K562 (cell line): Measurements from ENCODE around the gene KIF17. TPM values are rescaled to one million over a fixed set of nuclear protein-coding genes. Genes with fewer than 3 reads are reported as not detected.

Experiments used
- ATAC-seq: fragments of 200-7000 bp; cut with Tn5 transposase; 3 replicates; pipeline ENCODE4 v1.9.1; 2020; ENCODE audit warnings: moderate library complexity
- BruUV-seq: library from RNA; stranded (reverse); fragments of 400-500 nt; replicated peaks from 2 replicates; lab custom pipeline; 2021; lab: Mats Ljungman, UMichigan
- CTCF ChIA-PET: fragments of 300-600 bp; formaldehyde crosslinking; extraction: SDS; loops from one replicate; lab custom pipeline; 2021; ENCODE audit warnings: low intra/inter-chr PET ratio; lab: Yijun Ruan, JAX
- POLR2A ChIA-PET: fragments of 300-600, 350-650 bp; sonication (Branson Sonifier 250); formaldehyde crosslinking; extraction: SDS; loops from one replicate; lab custom pipeline; 2021; ENCODE audit warnings: antibody characterized with exemption, inconsistent platforms; lab: Yijun Ruan, JAX
- DNase-seq, 4 experiments: peaks; one replicate each; pipeline versions ENCODE4 v3.0.0 to v3.0.0-alpha.2; 2011 to 2018; ENCODE audit warnings: low spot score in 3 of 4, mixed read lengths in 3 of 4; ENCODE audit errors: extremely low read depth in 1 of 4
- FAIRE-seq: peaks from 2 replicates; lab custom pipeline; 2011; peaks lifted over from hg19 to GRCh38; lab: Jason Lieb, UNC
- H2AFZ ChIP-seq: 2 replicates; pipeline ENCODE4 v1.6.0; 2011; ENCODE audit warnings: low read depth, low read length, control low read depth, inconsistent platforms
- H3K27ac ChIP-seq: fragments of 200-600 bp; 3 replicates; pipeline ENCODE4 v1.8.0; 2011; ENCODE audit warnings: low read depth, mild to moderate bottlenecking, control low read depth, inconsistent platforms, low read length, moderate library complexity, mixed read lengths; ENCODE audit errors: extremely low read depth
- H3K27me3 ChIP-seq, 2 experiments: fragments of 300-600 bp in 1 of 2; 2 replicates in 1 of 2; 3 replicates in 1 of 2; pipeline versions ENCODE4 v1.6.0 to v1.8.0; 2011; ENCODE audit warnings: inconsistent platforms in 2 of 2, low read length in 2 of 2, mild to moderate bottlenecking in 1 of 2, mixed read lengths in 1 of 2, moderate library complexity in 1 of 2; ENCODE audit not compliant: control insufficient read depth in 2 of 2, insufficient read depth in 2 of 2
- H3K36me3 ChIP-seq: fragments of 300-600 bp; 3 replicates; pipeline ENCODE4 v1.8.0; 2011; ENCODE audit warnings: mild to moderate bottlenecking, low read length, inconsistent platforms; ENCODE audit not compliant: control insufficient read depth, insufficient read depth
- H3K4me1 ChIP-seq, 2 experiments: fragments of 200-600 bp in 1 of 2; replicated peaks in 1 of 2; 2 replicates in 1 of 2; 3 replicates in 1 of 2; pipeline versions ENCODE4 v1.5.1 to v1.8.0; 2011; ENCODE audit warnings: inconsistent platforms in 2 of 2, low read length in 2 of 2, mild to moderate bottlenecking in 1 of 2, mixed read lengths in 1 of 2, moderate library complexity in 1 of 2; ENCODE audit not compliant: control insufficient read depth in 2 of 2, insufficient read depth in 2 of 2
- H3K4me2 ChIP-seq: 2 replicates; pipeline ENCODE4 v1.6.1; 2011; ENCODE audit warnings: low read length, control low read depth, inconsistent platforms, mixed read lengths; ENCODE audit not compliant: insufficient read depth
- H3K4me3 ChIP-seq: fragments of 200-600 bp; sonication (generic), shearing (Covaris generic); 2 replicates; pipeline ENCODE4 v1.5.1; 2016; ENCODE audit warnings: control low read depth, inconsistent platforms
- H3K79me2 ChIP-seq: fragments of 200-600 bp; 3 replicates; pipeline ENCODE4 v1.8.0; 2011; ENCODE audit warnings: low read length, inconsistent platforms; ENCODE audit not compliant: control insufficient read depth, insufficient read depth
- H3K9ac ChIP-seq, 2 experiments: 2 replicates each; pipeline versions ENCODE4 v1.6.0 to v1.6.1; 2011; ENCODE audit warnings: low read depth in 2 of 2, low read length in 2 of 2, control low read depth in 1 of 2, inconsistent platforms in 1 of 2, mild to moderate bottlenecking in 1 of 2, mixed read lengths in 1 of 2; ENCODE audit not compliant: insufficient read depth in 1 of 2
- H3K9me1 ChIP-seq: one replicate; pipeline ENCODE4 v1.6.0; 2011; ENCODE audit warnings: inconsistent platforms, mild to moderate bottlenecking, low read length, moderate library complexity; ENCODE audit not compliant: control insufficient read depth, insufficient read depth
- H3K9me3 ChIP-seq: replicated peaks from 2 replicates; pipeline ENCODE4 v1.5.1; 2011; ENCODE audit warnings: low read depth, low read length, inconsistent platforms; ENCODE audit not compliant: control insufficient read depth, insufficient read depth
- H4K20me1 ChIP-seq: replicated peaks from 2 replicates; pipeline ENCODE4 v1.6.1; 2011; ENCODE audit warnings: low read length, inconsistent platforms, mixed read lengths; ENCODE audit not compliant: control insufficient read depth, insufficient read depth
- CBFA2T3 ChIP-seq: fragments of 450-650 bp; IDR thresholded peaks from 2 replicates; pipeline ENCODE4 v1.6.1; 2017
- ESRRB ChIP-seq: fragments of 250-450 bp; sonication (Bioruptor Pico); IDR thresholded peaks from 2 replicates; pipeline ENCODE4 v1.5.0; 2020; ENCODE audit warnings: mild to moderate bottlenecking, moderate library complexity, borderline replicate concordance
- GABPB2 ChIP-seq: fragments of 250-450 bp; sonication (Bioruptor Pico); conservative IDR thresholded peaks from 2 replicates; pipeline ENCODE4 v1.5.1; 2021; ENCODE audit warnings: mild to moderate bottlenecking
- KAT2B ChIP-seq: IDR thresholded peaks from one replicate; pipeline ENCODE4 v1.6.1; 2012; ENCODE audit warnings: low read depth, mild to moderate bottlenecking, control low read depth, inconsistent platforms, low read length, moderate library complexity
- KLF1 ChIP-seq: fragments of 450-650 bp; IDR thresholded peaks from 2 replicates; pipeline ENCODE4 v1.6.1; 2016; ENCODE audit warnings: missing genetic modification characterization, missing compliant biosample characterization
- LARP7 ChIP-seq: fragments of 450-650 bp; IDR thresholded peaks from 2 replicates; pipeline ENCODE4 v1.6.1; 2016
- POLR2H ChIP-seq: IDR thresholded peaks from 2 replicates; pipeline ENCODE4 v1.6.1; 2016; ENCODE audit warnings: missing genetic modification characterization, low read depth, mild to moderate bottlenecking, control low read depth, missing compliant biosample characterization, moderate library complexity
- RFX1 ChIP-seq: fragments of 450-650 bp; IDR thresholded peaks from 2 replicates; pipeline ENCODE4 v1.6.1; 2016; ENCODE audit warnings: mild to moderate bottlenecking, moderate library complexity
- ZFX ChIP-seq: sonication (generic); formaldehyde crosslinking; IDR thresholded peaks from 2 replicates; pipeline ENCODE4 v1.8.0; 2022; ENCODE audit warnings: mild to moderate bottlenecking, missing genetic modification reagents, moderate library complexity
- WGBS: fragments of 100-300 bp; shearing (Covaris generic); methylation state at CpG from one replicate; pipeline ENCODE4 v1.1.6; 2016; ENCODE audit warnings: low coverage, mixed read lengths; ENCODE audit not compliant: insufficient coverage; ENCODE audit errors: missing lambda C conversion rate; 5-methylcytosine and 5-hydroxymethylcytosine counted together
- in situ Hi-C: fragments of 300-500 bp; cut with MboI; formaldehyde crosslinking; loops from 4 replicates; pipeline ENCODE4 v1.15.0; 2018; ENCODE audit warnings: inconsistent platforms, mixed read lengths
- intact Hi-C: fragments of 100-400 bp; cut with micrococcal nuclease; formaldehyde crosslinking; loops from 2 replicates; pipeline ENCODE4 v1.14.2; 2022
- polyA plus RNA-seq, 8 experiments: library from polyadenylated mRNA; depleted of rRNA in 4 of 8; stranded (reverse) in 5 of 8; unstranded in 3 of 8; fragments of >200 nt; fragmentation: Nextera tagmentation in 2 of 8; fragmentation: Illumina TruSeq in 1 of 8; extraction: Ambion mirVana in 2 of 8; extraction: Trizol in 1 of 8; gene quantifications; 2 replicates each; pipeline versions ENCODE4 v1.2.1 to v1.2.3, GENCODE V29; 2011 to 2014; ENCODE audit warnings: inconsistent platforms in 1 of 8, missing spikeins in 1 of 8
- total RNA-seq, 7 experiments: library from RNA; depleted of rRNA in 6 of 7; stranded (reverse); fragments of >200 nt in 6 of 7; fragmentation: Illumina TruSeq in 2 of 7; extraction: Trizol in 2 of 7; gene quantifications; 2 replicates each; pipeline versions ENCODE4 v1.2.1 to v1.2.3, GENCODE V29; 2011 to 2021; ENCODE audit warnings: low replicate concordance in 1 of 7
- TF ChIP-seq, protein P1 (sequence below): fragments of 450-650 bp; IDR thresholded peaks from 2 replicates; pipeline ENCODE4 v1.6.1; 2016; ENCODE audit warnings: antibody characterized with exemption
- TF ChIP-seq, protein P2 (sequence below): fragments of 450-650 bp; IDR thresholded peaks from 2 replicates; pipeline ENCODE4 v1.7.0; 2016; ENCODE audit warnings: borderline replicate concordance

The KIF17 gene
- total and polyA plus RNA-seq, 9 of the 15 experiments (the other 6 are each of a cell fraction or from before 2014, with no cell fraction given) = 0.04 to 0.47 (median 0.18) TPM; not detected in 5

DNA sequence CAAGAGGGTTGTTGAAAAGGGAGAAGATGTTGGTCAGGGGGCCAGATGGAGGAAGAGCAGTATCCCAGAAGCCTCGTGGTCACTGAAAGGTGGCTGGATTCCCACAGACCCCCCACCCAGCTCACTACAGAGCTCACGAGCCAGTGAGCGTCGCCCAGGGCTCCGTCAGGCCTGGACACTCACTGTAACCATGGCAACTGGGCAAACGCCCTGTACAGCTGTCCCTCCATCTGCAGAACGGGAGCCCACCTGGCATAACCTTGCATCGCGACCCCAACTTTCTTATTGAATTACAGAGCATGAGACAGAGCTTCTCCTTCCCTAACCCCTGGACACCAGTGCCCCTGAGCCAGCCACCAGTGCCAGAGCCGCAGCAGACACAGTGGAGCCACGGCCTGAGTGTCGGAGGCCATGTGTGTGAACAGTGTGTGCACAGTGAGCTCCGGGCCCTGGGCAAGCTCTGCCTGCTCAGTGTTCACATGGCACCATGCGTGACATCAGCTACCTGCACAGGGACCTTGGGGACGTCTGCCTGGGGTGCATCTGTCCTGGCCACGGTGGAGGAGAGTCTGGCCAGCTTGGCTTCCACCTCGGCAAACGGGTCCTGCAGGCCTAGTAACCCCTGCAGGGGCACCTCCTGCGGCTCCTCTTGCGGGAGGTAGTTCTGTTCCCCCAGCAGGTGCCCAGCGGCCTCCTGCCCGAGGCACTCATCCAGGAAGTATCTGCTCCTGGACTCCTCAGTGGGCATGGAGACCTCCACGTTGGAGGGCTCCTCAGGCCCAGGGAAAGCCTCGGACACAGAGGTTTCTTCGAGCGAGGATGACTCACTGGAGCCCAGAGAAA lies 30.7 kb downstream of the KIF17 start:
- no peak overlapping the region for H3K4me2 ChIP-seq
- ATAC-seq = peak; percentile 16; the same call in 2 of the 3 replicates
- in situ Hi-C loops = no loop called here
- no peaks in the 10 kb centered on the region for H3K9me1 ChIP-seq
- H3K9me3 ChIP-seq = no peaks in the 10 kb centered on the region
- FAIRE-seq = no peak
- no TSS peak for BruUV-seq
- no peak overlapping the region for H2AFZ ChIP-seq
- WGBS = 14% methylated on average over 26 of the region's 26 CpGs
- TF ChIP-seq RFX1 = peak; percentile 92
- TF ChIP-seq LARP7 = no peak
- ChIA-PET POLR2A (interaction anchor here (0.6 to 1.0 kb wide), 6 partner anchors 9 to 489 kb away, joined by 3 to 4 read pairs (median 3); no protein-coding TSS in a partner anchor), CTCF (no interaction called here)
- peaks cover 50 to 80% of the 10 kb centered on the region in 2 experiments for H3K27me3 ChIP-seq
- H3K36me3 ChIP-seq = no peaks in the 10 kb centered on the region
- H3K4me3 ChIP-seq = no peak overlapping the region
- no peak for DNase-seq
- H4K20me1 ChIP-seq = 0 out of 2 replicates have a peak, but pooled peaks cover 6% of the 10 kb centered on the region
- peaks cover 0 to 27% of the 10 kb centered on the region in 2 experiments; a peak in 2 of 5 replicates for H3K4me1 ChIP-seq
- no peaks in the 10 kb centered on the region for H3K79me2 ChIP-seq
- H3K9ac ChIP-seq = no peak overlapping the region
- no peak overlapping the region for H3K27ac ChIP-seq
- intact Hi-C loops = no loop called here

DNA sequence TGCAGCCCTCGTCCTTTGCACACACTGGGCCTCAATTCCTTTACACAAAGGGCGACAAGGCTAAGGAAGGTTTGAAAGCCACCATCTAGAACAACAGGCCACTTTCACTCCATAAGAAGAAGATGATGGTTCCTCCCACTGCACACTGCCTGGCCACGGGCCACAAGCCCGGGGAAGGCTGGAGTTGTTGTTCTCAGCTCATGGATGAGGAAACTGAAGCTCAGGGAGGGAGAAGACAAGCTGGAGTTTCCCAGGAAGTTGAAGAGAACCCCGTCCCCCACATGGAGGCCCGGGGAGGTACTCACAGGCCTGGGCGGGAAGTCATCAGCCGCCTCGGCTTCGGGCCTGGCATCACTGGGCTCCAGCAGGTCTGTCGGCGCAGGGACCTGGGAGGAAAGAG lies 32.1 kb downstream of the KIF17 start:
- Histone ChIP-seq H3K9me3 (no peaks in the 10 kb centered on the region), H3K4me1 (peaks cover 0 to 27% of the 10 kb centered on the region in 2 experiments; a peak in 2 of 5 replicates), H3K4me3 (no peak overlapping the region), H4K20me1 (0 out of 2 replicates have a peak, but pooled peaks cover 6% of the 10 kb centered on the region), H2AFZ (no peak overlapping the region), H3K36me3 (no peaks in the 10 kb centered on the region), H3K4me2 (no peak overlapping the region), H3K79me2 (no peaks in the 10 kb centered on the region), H3K27me3 (peaks cover 57 to 81% of the 10 kb centered on the region in 2 experiments; a peak in 4 of 5 replicates), H3K9ac (peak overlapping the region in 1 of 2 experiments; percentile 42; a peak in 1 of 4 replicates), H3K27ac (no peak overlapping the region), H3K9me1 (no peaks in the 10 kb centered on the region)
- TF ChIP-seq KLF1 (no peak), POLR2H (no peak), ESRRB (CRISPR knock-in tag) (no peak), ZFX (CRISPR knock-in tag) (no peak), KAT2B (no peak), CBFA2T3 (no peak), GABPB2 (no peak)
- TF ChIP-seq, protein P1, sequence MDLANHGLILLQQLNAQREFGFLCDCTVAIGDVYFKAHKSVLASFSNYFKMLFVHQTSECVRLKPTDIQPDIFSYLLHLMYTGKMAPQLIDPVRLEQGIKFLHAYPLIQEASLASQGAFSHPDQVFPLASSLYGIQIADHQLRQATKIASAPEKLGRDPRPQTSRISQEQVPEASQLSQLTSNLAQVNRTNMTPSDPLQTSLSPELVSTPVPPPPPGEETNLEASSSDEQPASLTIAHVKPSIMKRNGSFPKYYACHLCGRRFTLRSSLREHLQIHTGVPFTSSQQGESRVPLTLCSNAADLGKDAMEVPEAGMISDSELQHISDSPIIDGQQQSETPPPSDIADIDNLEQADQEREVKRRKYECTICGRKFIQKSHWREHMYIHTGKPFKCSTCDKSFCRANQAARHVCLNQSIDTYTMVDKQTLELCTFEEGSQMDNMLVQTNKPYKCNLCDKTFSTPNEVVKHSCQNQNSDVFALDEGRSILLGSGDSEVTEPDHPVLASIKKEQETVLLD = no peak
- TF ChIP-seq, protein P2, sequence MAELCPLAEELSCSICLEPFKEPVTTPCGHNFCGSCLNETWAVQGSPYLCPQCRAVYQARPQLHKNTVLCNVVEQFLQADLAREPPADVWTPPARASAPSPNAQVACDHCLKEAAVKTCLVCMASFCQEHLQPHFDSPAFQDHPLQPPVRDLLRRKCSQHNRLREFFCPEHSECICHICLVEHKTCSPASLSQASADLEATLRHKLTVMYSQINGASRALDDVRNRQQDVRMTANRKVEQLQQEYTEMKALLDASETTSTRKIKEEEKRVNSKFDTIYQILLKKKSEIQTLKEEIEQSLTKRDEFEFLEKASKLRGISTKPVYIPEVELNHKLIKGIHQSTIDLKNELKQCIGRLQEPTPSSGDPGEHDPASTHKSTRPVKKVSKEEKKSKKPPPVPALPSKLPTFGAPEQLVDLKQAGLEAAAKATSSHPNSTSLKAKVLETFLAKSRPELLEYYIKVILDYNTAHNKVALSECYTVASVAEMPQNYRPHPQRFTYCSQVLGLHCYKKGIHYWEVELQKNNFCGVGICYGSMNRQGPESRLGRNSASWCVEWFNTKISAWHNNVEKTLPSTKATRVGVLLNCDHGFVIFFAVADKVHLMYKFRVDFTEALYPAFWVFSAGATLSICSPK = no peak
- in situ Hi-C loops (no loop called here), intact Hi-C loops (no loop called here)
- ChIA-PET CTCF (no interaction called here), POLR2A (interaction anchor here (1.1 kb wide), 1 partner anchor 20 kb away, joined by 4 read pairs; no protein-coding TSS in a partner anchor)
- no TSS peak for BruUV-seq
- 18% methylated on average over 8 of the region's 12 CpGs for WGBS
- ATAC-seq = no peak
- FAIRE-seq = peak; percentile 19
- DNase-seq = no peak
